RWPE1 (cell line): ENCODE data around the gene RNF166.

Experiments
- CTCF ChIA-PET: fragments of 350-600 bp; sonication (Branson Sonifier 250); formaldehyde crosslinking; extraction: SDS; loops from one replicate; lab custom pipeline; 2021; lab: Yijun Ruan, JAX
- POLR2A ChIA-PET: fragments of 400-600 bp; formaldehyde crosslinking; extraction: SDS; loops from one replicate; lab custom pipeline; 2020; ENCODE audit warnings: antibody characterized with exemption; ENCODE audit not compliant: low non-redundant PET; lab: Yijun Ruan, JAX
- DNase-seq: peaks from one replicate; pipeline ENCODE4 v3.0.0; 2012; ENCODE audit warnings: low spot score
- H3K27ac ChIP-seq: fragments of 450-650 bp; 2 replicates; pipeline ENCODE4 v1.5.1; 2017
- TF ChIP-seq, protein P1 (sequence below): fragments of 450-650 bp; conservative IDR thresholded peaks from 2 replicates; pipeline ENCODE4 v1.5.1; 2017; ENCODE audit warnings: low read depth, mild to moderate bottlenecking

Gene RNF166

DNA sequence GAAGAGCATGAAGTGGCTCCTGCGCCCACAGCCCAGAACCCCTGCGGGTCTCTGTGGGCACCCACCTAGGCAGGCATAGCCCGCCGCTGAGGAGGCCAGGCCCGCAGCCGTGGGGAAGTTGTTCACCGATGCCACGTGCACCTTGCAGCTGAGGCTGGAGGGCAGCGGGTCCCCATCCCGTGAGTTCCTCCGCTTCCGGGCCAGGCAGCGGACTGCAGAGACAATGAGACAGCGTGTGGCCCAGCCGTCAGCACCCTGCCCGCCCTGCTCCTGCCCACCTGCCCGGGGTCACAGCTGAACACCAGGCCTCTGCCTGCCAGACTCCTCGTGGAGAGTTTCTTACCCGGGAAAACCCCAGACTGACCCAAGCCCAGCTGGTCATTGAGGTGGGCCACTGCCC lies 48.8 kb downstream of the RNF166 start:
- ChIA-PET CTCF (interaction anchor here (0.7 kb wide), 1 partner anchor 61 kb away, joined by 5 read pairs; no protein-coding TSS in a partner anchor), POLR2A (no interaction called here)
- TF ChIP-seq, protein P1, sequence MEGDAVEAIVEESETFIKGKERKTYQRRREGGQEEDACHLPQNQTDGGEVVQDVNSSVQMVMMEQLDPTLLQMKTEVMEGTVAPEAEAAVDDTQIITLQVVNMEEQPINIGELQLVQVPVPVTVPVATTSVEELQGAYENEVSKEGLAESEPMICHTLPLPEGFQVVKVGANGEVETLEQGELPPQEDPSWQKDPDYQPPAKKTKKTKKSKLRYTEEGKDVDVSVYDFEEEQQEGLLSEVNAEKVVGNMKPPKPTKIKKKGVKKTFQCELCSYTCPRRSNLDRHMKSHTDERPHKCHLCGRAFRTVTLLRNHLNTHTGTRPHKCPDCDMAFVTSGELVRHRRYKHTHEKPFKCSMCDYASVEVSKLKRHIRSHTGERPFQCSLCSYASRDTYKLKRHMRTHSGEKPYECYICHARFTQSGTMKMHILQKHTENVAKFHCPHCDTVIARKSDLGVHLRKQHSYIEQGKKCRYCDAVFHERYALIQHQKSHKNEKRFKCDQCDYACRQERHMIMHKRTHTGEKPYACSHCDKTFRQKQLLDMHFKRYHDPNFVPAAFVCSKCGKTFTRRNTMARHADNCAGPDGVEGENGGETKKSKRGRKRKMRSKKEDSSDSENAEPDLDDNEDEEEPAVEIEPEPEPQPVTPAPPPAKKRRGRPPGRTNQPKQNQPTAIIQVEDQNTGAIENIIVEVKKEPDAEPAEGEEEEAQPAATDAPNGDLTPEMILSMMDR: no peak
- H3K27ac ChIP-seq: peak overlapping the region; percentile 20
- no peak for DNase-seq

DNA sequence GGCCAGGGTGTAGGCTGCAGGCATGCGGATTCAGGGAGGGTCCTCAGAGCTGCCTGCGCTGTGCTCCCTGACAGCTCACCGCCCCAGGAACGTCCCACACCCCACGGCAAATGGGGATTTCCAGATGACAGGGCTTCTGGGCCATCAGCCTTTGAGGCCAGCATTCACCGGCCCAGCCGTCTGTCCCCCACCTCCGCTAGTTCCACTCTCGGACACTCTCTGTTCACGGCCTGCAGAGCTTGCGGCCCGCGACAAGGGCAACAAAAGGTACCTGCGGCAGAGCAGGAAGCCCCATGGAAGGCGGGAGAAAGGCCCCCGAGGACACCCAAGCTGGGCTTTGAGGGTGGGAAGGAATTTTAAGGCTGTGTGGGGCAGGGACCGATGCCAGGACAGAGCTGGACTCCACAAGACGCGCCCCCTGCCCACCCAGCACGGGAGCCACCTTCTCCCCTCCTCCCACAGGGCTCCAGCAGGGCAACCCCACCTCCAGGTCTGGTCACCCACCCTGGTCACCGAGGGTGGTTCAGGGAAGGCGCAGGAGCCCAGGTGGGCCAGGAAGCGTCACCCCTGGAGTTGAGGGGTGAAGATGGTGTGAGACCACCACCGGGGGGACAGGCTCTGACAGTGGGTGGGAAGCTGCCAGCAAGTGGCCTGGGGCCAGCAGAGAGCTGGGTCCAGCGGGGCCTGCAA lies 49.8 kb downstream of the RNF166 start:
- no peak for DNase-seq
- ChIA-PET CTCF (no interaction called here), POLR2A (no interaction called here)
- 0 out of 2 replicates have a peak overlapping the region, but pooled peaks have one; percentile 3 for H3K27ac ChIP-seq
- TF ChIP-seq, protein P1: no peak

DNA sequence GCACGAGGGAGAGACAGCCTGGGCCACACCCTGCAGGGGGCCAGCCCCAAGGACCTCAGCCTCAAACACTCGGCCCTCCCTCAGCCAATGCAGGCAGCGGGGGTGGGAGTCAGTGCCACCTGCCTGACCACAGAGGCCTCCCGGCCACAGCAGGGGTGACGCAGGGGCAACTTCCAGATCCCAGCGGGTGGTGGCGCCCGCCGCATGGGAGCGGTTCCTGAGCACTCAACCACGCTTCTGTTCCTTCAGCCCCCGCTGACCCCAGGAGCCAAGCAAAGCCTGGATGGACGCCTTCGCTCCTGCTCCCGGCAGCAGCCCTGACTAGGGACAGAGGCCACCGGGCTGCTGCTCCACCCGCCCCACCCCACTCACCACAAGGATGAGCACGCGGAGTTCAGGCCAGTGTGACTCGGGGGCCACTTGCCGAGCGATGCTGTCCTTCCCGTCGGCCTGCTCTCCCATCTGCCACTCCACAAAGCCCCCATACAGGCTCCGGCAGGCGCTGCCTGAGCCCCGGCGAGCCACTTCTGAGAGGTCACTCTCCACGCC lies 50.4 kb downstream of the RNF166 start:
- POLR2A ChIA-PET: no interaction called here
- TF ChIP-seq, protein P1: no peak
- CTCF ChIA-PET: no interaction called here
- no peak for DNase-seq
- H3K27ac ChIP-seq: peak overlapping the region; percentile 3; the same call in 1 of the 2 replicates

DNA sequence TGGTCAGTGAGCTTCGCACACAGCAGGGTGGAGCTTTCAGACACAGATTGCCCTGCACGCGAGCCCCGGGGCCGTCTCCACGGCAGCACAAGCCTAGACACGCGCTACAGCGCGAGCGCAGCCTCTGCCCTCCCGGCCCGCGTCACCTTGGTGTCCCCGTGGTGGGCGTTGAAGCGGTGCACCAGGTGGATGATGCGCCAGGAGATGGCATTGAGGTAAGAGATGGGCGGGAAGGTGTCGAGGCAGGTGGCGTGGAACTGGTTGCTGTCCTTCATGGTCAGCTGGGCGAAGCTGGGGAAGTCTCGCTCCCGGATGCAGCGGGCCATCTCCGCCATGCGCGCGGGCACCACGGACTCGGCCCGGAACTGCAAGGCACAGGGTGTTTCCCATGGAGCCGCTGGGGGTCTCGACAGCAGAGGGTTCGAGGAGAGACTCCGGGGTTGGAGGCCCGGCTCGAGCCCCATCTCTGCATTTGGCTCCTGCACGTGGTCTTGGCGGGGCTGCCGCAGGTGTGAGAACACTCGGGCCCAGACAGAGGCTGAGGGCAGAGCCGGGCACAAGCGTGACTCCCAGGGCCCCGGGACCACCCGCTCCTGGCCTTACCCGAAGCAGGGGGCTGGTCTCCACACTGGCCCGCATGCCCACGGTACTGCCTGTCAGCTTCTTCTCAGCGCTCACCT lies 51.0 kb downstream of the RNF166 start:
- CTCF ChIA-PET: no interaction called here

DNA sequence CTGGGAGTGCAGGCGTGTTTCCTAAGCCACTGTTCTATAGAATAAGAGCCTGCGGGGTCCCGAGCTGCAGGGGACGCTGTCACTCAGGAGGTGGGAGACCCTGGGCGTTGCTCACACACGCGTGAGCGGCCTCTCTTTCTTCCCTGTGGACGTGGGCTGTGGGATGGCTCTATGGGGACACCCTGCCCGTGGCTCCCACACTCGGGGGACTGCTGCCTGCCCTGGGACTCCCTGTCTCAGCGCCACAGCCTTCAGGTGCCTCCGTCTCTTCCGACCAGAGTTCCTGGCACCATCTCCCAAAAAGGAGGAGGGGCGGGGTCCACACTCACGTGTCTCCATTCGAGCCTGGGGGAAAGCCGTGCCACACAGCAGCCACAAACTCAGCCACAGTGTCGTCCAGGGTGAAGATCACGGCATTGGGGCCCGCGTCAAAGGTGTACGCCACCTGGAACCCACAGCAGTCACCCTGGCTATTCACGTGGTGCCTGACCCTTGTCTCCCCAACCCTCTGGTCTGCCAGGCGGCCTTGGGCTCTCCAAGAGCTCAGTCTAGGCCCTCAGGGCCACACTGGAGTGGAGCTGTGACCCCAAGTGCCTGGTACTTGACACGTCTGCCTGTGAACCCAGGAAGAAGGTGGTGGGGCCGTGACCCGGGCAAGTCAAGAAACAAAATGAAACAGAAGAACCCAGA lies 51.7 kb downstream of the RNF166 start:
- peak overlapping the region; percentile 28 for H3K27ac ChIP-seq
- no peak for DNase-seq
- TF ChIP-seq, protein P1: no peak
- ChIA-PET CTCF (no interaction called here), POLR2A (no interaction called here)

More for the DNA sequence above, 51.0 kb downstream of the RNF166 start:
- POLR2A ChIA-PET: no interaction called here
- no peak for DNase-seq
- H3K27ac ChIP-seq: peak overlapping the region; percentile 28
- TF ChIP-seq, protein P1: no peak

DNA sequence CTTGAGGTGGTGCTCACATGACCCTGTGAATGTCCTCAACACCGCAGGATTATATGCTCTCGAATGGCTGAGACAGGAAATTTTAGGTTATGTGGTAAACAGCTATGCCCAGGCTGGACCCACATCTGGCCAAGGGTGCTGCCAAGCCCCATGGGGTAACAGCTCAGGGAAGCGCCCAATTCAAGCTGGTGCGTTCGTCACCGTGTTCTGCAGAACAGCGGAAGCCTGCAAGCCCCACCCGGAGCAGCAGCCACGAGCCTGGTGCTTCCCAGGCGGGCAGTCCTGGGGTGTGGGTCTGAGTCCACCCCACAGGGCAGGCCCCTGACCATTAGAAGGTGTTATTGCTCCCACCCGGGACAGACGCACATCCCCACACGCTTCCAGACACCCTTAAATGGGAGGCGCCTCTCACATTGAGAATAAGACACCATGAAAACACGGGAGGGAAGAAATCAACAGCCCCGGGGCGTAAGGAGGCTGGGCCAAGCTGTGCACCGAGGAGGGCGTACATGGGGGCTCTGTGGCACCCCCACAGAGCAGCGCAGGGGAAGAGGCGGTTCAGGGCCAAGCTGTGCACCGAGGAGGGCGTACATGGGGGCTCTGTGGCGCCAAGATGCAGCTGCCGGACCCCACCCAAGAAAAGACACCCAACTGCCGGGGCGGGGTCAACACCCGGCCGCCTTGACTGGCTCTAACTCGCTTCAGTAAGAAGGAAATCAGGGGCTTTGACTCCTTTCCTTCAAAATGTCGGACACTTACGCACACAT lies 52.4 kb downstream of the RNF166 start:
- no peak for DNase-seq
- TF ChIP-seq, protein P1: no peak
- ChIA-PET POLR2A (no interaction called here), CTCF (no interaction called here)
- peak overlapping the region; percentile 28 for H3K27ac ChIP-seq
